ENCODE data around the gene TRPM1. TPM values are rescaled to one million over a fixed set of nuclear protein-coding genes. Genes with fewer than 3 reads are reported as not detected.
A peak's percentile ranks its signal among the peaks of the same experiment; 100 is the strongest.

TRPM1 gene
- total RNA-seq, 2 donors from 2014 or later = not detected

DNA sequence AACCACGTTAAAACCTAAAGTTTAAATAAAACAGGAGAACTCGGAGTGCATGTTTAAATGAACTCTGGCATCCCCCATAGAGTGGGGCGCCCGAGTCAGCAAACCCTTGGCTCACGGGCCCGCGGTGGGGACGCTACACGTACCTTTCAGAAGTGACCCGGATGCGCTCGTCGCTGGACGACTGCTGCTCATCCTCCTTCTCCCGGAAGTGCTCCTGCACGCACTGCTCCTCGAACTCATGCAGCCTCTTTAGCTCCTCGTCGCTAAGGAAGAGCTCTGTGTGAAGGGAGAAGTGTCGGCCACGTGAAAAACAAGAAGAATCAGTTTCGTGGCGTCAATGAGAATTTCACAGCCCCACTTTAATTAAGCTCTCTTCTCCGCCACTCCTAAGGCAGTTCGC is 75.5 kb downstream of the TRPM1 start:
- Histone ChIP-seq H3K4me3 (ENCODE audit: low read length) (no peak overlapping the region), H3K4me1 (ENCODE audit: control insufficient read depth, insufficient read depth, low read length) (peaks cover 8% of the 10 kb centered on the region), H3K27me3 (ENCODE audit: control insufficient read depth, insufficient read depth, low read length, poor library complexity, severe bottlenecking) (no peaks in the 10 kb centered on the region), H3K27ac (ENCODE audit: low read depth, low read length) (no peak overlapping the region), H3K9me3 (ENCODE audit: control insufficient read depth, low read length) (no peaks in the 10 kb centered on the region), H3K36me3 (ENCODE audit: control insufficient read depth, insufficient read depth, low read length) (no peaks in the 10 kb centered on the region), H3K9ac (ENCODE audit: extremely low read depth, low read length, poor library complexity, severe bottlenecking) (no peak overlapping the region)
- Mint-ChIP-seq H3K9me3 (no peaks in the 10 kb centered on the region), H3K36me3 (ENCODE audit: low read depth) (no peaks in the 10 kb centered on the region), H3K27ac (no peak overlapping the region), H3K27me3 (ENCODE audit: insufficient read depth) (no peaks in the 10 kb centered on the region), H3K4me3 (no peak overlapping the region), H3K4me1 (peaks cover 18% of the 10 kb centered on the region)
- no peak for DNase-seq
- WGBS, 2 experiments (ENCODE audit: insufficient coverage in 1 of 2, insufficient read length in 1 of 2) = 95% methylated on average over 23 to 25 of the region's 25 CpGs
- no peak for TF ChIP-seq CTCF (conservative IDR thresholded peaks at IDR 0.05)

DNA sequence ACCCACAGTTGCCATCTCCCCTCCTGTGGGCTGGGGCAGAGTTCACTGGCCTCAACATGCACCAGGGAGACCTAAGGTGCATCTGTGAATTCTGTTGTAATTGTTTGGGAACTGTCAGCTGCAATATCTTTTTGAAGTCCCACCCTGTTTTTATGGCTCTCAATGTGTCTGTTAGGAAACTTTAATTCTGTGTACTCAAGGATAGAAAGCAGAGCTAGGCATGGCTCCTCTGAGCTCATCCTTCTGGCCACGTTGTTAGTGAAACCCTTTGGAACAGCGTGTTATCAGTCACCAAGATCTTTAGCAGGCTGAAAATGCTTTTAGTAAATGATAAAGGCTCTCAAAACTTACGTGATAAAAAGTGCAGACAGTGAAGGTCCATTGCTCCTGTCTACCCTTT is 76.5 kb downstream of the TRPM1 start:
- no peak overlapping the region for H3K9ac ChIP-seq (ENCODE audit: extremely low read depth, low read length, poor library complexity, severe bottlenecking)
- H3K27me3 ChIP-seq (ENCODE audit: control insufficient read depth, insufficient read depth, low read length, poor library complexity, severe bottlenecking) = no peaks in the 10 kb centered on the region
- H3K27ac ChIP-seq (ENCODE audit: low read depth, low read length) = no peak overlapping the region
- 76 to 87% methylated on average over 3 of the region's 3 CpGs for WGBS, 2 experiments (ENCODE audit: insufficient coverage in 1 of 2, insufficient read length in 1 of 2)
- Mint-ChIP-seq H3K27me3 (ENCODE audit: insufficient read depth) (no peaks in the 10 kb centered on the region), H3K27ac (peak overlapping the region; percentile 82), H3K4me1 (peaks cover 18% of the 10 kb centered on the region), H3K9me3 (no peaks in the 10 kb centered on the region), H3K36me3 (ENCODE audit: low read depth) (no peaks in the 10 kb centered on the region), H3K4me3 (no peak overlapping the region)
- no peak for TF ChIP-seq CTCF (conservative IDR thresholded peaks at IDR 0.05)
- no peaks in the 10 kb centered on the region for H3K36me3 ChIP-seq (ENCODE audit: control insufficient read depth, insufficient read depth, low read length)
- peak overlapping the region; percentile 47 for H3K4me3 ChIP-seq (ENCODE audit: low read length)
- DNase-seq = no peak
- H3K9me3 ChIP-seq (ENCODE audit: control insufficient read depth, low read length) = no peaks in the 10 kb centered on the region
- H3K4me1 ChIP-seq (ENCODE audit: control insufficient read depth, insufficient read depth, low read length) = peaks cover 8% of the 10 kb centered on the region

GRCh38 chr15:31024330-31024729 is 77.2 kb downstream of the TRPM1 start:
- H3K9me3 Mint-ChIP-seq = no peaks in the 10 kb centered on the region
- no peak for TF ChIP-seq CTCF (conservative IDR thresholded peaks at IDR 0.05)
- peak; percentile 80 for DNase-seq
- Histone ChIP-seq H3K27ac (ENCODE audit: low read depth, low read length) (no peak overlapping the region), H3K36me3 (ENCODE audit: control insufficient read depth, insufficient read depth, low read length) (no peaks in the 10 kb centered on the region), H3K4me3 (ENCODE audit: low read length) (peak overlapping the region; percentile 47), H3K9me3 (ENCODE audit: control insufficient read depth, low read length) (no peaks in the 10 kb centered on the region), H3K4me1 (ENCODE audit: control insufficient read depth, insufficient read depth, low read length) (peaks cover 8% of the 10 kb centered on the region), H3K9ac (ENCODE audit: extremely low read depth, low read length, poor library complexity, severe bottlenecking) (no peak overlapping the region), H3K27me3 (ENCODE audit: control insufficient read depth, insufficient read depth, low read length, poor library complexity, severe bottlenecking) (no peaks in the 10 kb centered on the region)
- H3K4me1 Mint-ChIP-seq = peaks cover 18% of the 10 kb centered on the region
- H3K36me3 Mint-ChIP-seq (ENCODE audit: low read depth) = no peaks in the 10 kb centered on the region
- H3K27me3 Mint-ChIP-seq (ENCODE audit: insufficient read depth) = no peaks in the 10 kb centered on the region
- WGBS, 2 experiments (ENCODE audit: insufficient coverage in 1 of 2, insufficient read length in 1 of 2) = 18 to 48% methylated on average over 2 to 5 of the region's 5 CpGs
- peak overlapping the region; percentile 82 for H3K27ac Mint-ChIP-seq
- no peak overlapping the region for H3K4me3 Mint-ChIP-seq

Data from endodermal cell (in vitro differentiated cells).